OCI-LY7 (cell line): ENCODE results near the gene DSCAM.

Source experiments
- EZH2phosphoT487 ChIP-seq: fragments of 200-600 bp; sonication (generic); IDR thresholded peaks from 2 replicates; pipeline ENCODE4 v1.6.1; 2018; ENCODE audit warnings: low read depth, borderline replicate concordance, mild to moderate bottlenecking, mixed run types, antibody characterized with exemption, low read length, moderate library complexity, mixed read lengths
- TF ChIP-seq, protein P1 (sequence below): fragments of 200-600 bp; sonication (generic); conservative IDR thresholded peaks from 2 replicates; pipeline ENCODE4 v1.5.1; 2014; ENCODE audit warnings: mild to moderate bottlenecking, antibody characterized with exemption, low read length, moderate library complexity, mixed read lengths

DNA sequence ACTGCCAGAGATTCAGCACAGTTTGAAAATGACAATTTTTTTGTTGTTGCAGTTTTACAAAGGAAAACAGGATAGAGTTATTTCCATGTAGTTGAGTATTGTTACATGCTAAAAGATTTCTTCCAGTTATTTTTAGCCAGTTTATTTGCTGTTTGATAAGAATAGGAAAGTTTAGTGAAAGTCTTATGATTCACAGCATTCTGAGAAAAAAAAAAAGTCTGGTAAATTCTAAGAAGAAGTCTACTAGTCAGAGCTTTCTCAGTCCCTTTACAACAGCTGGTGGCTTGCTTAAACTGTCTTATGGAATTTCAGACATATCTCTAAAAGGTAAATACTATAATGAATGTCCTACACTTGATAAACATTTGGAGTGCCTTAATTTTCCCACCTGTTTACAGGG lies 341.7 kb downstream of the DSCAM start:
- TF ChIP-seq, protein P1, sequence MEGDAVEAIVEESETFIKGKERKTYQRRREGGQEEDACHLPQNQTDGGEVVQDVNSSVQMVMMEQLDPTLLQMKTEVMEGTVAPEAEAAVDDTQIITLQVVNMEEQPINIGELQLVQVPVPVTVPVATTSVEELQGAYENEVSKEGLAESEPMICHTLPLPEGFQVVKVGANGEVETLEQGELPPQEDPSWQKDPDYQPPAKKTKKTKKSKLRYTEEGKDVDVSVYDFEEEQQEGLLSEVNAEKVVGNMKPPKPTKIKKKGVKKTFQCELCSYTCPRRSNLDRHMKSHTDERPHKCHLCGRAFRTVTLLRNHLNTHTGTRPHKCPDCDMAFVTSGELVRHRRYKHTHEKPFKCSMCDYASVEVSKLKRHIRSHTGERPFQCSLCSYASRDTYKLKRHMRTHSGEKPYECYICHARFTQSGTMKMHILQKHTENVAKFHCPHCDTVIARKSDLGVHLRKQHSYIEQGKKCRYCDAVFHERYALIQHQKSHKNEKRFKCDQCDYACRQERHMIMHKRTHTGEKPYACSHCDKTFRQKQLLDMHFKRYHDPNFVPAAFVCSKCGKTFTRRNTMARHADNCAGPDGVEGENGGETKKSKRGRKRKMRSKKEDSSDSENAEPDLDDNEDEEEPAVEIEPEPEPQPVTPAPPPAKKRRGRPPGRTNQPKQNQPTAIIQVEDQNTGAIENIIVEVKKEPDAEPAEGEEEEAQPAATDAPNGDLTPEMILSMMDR, result no peak
- TF ChIP-seq EZH2phosphoT487, result no peak
